ENCODE data around the gene OCA2.

GRCh38 chr15:27949089-27949488 is 150.0 kb downstream of the OCA2 start:
- TF ChIP-seq CTCF (IDR thresholded peaks at IDR 0.05) = no peak
- TF ChIP-seq POLR2A (IDR thresholded peaks at IDR 0.05) = no peak
